IMR-90 (cell line): ENCODE data around the gene SSH2. TPM values are rescaled to one million over a fixed set of nuclear protein-coding genes. Genes with fewer than 3 reads are reported as not detected.

ENCODE experiments used
- ATAC-seq: fragments of 200-7000 bp; cut with Tn5 transposase; 2 replicates; pipeline ENCODE4 v1.9.1; 2020; ENCODE audit warnings: low read depth, mild to moderate bottlenecking, moderate library complexity
- BruUV-seq: library from RNA; stranded (reverse); fragments of 400-500 nt; replicated peaks from 2 replicates; lab custom pipeline; 2021; lab: Mats Ljungman, UMichigan
- CTCF ChIA-PET: fragments of 300-600 bp; formaldehyde crosslinking; extraction: SDS; loops from one replicate; lab custom pipeline; 2021; ENCODE audit warnings: antibody characterized with exemption; lab: Yijun Ruan, JAX
- POLR2A ChIA-PET: fragments of 300-600 bp; sonication (Branson Sonifier 250); formaldehyde crosslinking; loops from one replicate; lab custom pipeline; 2022; ENCODE audit warnings: antibody characterized with exemption; ENCODE audit not compliant: unreplicated experiment; lab: Charles Lee
- DNase-seq: peaks from one replicate; pipeline ENCODE4 v3.0.0; 2013
- H2AFZ ChIP-seq: replicated peaks from 2 replicates; pipeline ENCODE3; 2013; ENCODE audit warnings: low read length, mild to moderate bottlenecking; ENCODE audit not compliant: poor library complexity
- H2AK5ac ChIP-seq: 2 replicates; pipeline ENCODE4 v1.6.1; 2013; ENCODE audit warnings: low read depth, low read length, inconsistent platforms
- H2AK9ac ChIP-seq: replicated peaks from 2 replicates; pipeline ENCODE3; 2013; ENCODE audit warnings: mild to moderate bottlenecking, low read depth, low read length, moderate library complexity; ENCODE audit not compliant: poor library complexity
- H2BK120ac ChIP-seq: 2 replicates; pipeline ENCODE4 v1.6.1; 2013; ENCODE audit warnings: low read depth, low read length, inconsistent platforms
- H2BK15ac ChIP-seq: 3 replicates; pipeline ENCODE4 v1.6.1; 2013; ENCODE audit warnings: low read depth, low read length, inconsistent platforms
- H2BK20ac ChIP-seq: 2 replicates; pipeline ENCODE4 v1.6.1; 2013; ENCODE audit warnings: low read depth, mild to moderate bottlenecking, inconsistent platforms, low read length, moderate library complexity
- H2BK5ac ChIP-seq: 2 replicates; pipeline ENCODE4 v1.6.1; 2013; ENCODE audit warnings: mild to moderate bottlenecking, low read depth, low read length, inconsistent platforms; ENCODE audit not compliant: poor library complexity, severe bottlenecking
- H3K14ac ChIP-seq: replicated peaks from 2 replicates; pipeline ENCODE4 v1.6.1; 2013; ENCODE audit warnings: low read depth, low read length, inconsistent platforms
- H3K18ac ChIP-seq: 2 replicates; pipeline ENCODE4 v1.6.1; 2013; ENCODE audit warnings: low read depth, low read length, control low read depth
- H3K23ac ChIP-seq: 2 replicates; pipeline ENCODE4 v1.6.1; 2013; ENCODE audit warnings: low read depth, low read length, inconsistent platforms
- H3K27ac ChIP-seq: 2 replicates; pipeline ENCODE4 v1.5.1; 2013; ENCODE audit warnings: mild to moderate bottlenecking, control low read depth, low read length; ENCODE audit not compliant: insufficient read depth
- H3K27me3 ChIP-seq: 2 replicates; pipeline ENCODE4 v1.6.1; 2013; ENCODE audit warnings: low read length; ENCODE audit not compliant: control insufficient read depth, insufficient read depth
- H3K36me3 ChIP-seq: 2 replicates; pipeline ENCODE4 v1.6.1; 2013; ENCODE audit warnings: low read length, mixed read lengths; ENCODE audit not compliant: control insufficient read depth, insufficient read depth
- H3K4ac ChIP-seq: 2 replicates; pipeline ENCODE4 v1.6.1; 2013; ENCODE audit warnings: low read depth, low read length, inconsistent platforms
- H3K4me1 ChIP-seq: 2 replicates; pipeline ENCODE4 v1.6.1; 2013; ENCODE audit warnings: low read length, mixed read lengths; ENCODE audit not compliant: control insufficient read depth, insufficient read depth
- H3K4me2 ChIP-seq: 2 replicates; pipeline ENCODE4 v1.6.1; 2013; ENCODE audit warnings: low read depth, mild to moderate bottlenecking, control low read depth, low read length, moderate library complexity
- H3K4me3 ChIP-seq: 2 replicates; pipeline ENCODE4 v1.5.1; 2013; ENCODE audit warnings: low read depth, mild to moderate bottlenecking, control low read depth, low read length, moderate library complexity; ENCODE audit not compliant: insufficient read depth
- H3K56ac ChIP-seq: 2 replicates; pipeline ENCODE4 v1.6.1; 2013; ENCODE audit warnings: low read length, inconsistent platforms; ENCODE audit not compliant: insufficient read depth; ENCODE audit errors: extremely low read depth
- H3K79me1 ChIP-seq, 2 experiments: 2 replicates each; pipeline ENCODE4 v1.6.1; 2013; ENCODE audit warnings: low read length in 2 of 2, inconsistent platforms in 1 of 2, low read depth in 1 of 2
- H3K9ac ChIP-seq: 2 replicates; pipeline ENCODE4 v1.6.1; 2013; ENCODE audit warnings: low read depth, low read length, control low read depth
- H3K9me1 ChIP-seq: 2 replicates; pipeline ENCODE4 v1.6.1; 2013; ENCODE audit warnings: low read length, inconsistent platforms; ENCODE audit not compliant: insufficient read depth
- H3K9me3 ChIP-seq: 2 replicates; pipeline ENCODE4 v1.6.1; 2013; ENCODE audit warnings: low read length; ENCODE audit not compliant: control insufficient read depth, insufficient read depth
- H4K20me1 ChIP-seq: 2 replicates; pipeline ENCODE4 v1.6.1; 2013; ENCODE audit warnings: low read length, inconsistent platforms; ENCODE audit not compliant: insufficient read depth
- H4K5ac ChIP-seq: 2 replicates; pipeline ENCODE4 v1.6.1; 2013; ENCODE audit warnings: mild to moderate bottlenecking, low read depth, low read length, control low read depth
- H4K8ac ChIP-seq, 2 experiments: 2 replicates each; pipeline ENCODE4 v1.6.1; 2013; ENCODE audit warnings: low read depth in 2 of 2, low read length in 2 of 2, control low read depth in 1 of 2, inconsistent platforms in 1 of 2
- H4K91ac ChIP-seq: 2 replicates; pipeline ENCODE4 v1.6.1; 2013; ENCODE audit warnings: low read depth, low read length, inconsistent platforms; ENCODE audit not compliant: insufficient read depth
- BHLHE40 ChIP-seq: fragments of 150-350 bp; IDR thresholded peaks from 2 replicates; pipeline ENCODE4 v1.6.1; 2016; ENCODE audit warnings: mild to moderate bottlenecking, low read depth, low read length
- CEBPB ChIP-seq: IDR thresholded peaks from 2 replicates; pipeline ENCODE4 v1.6.1; 2012; ENCODE audit warnings: low read depth, low read length, improper control_type of control experiment
- CHD1 ChIP-seq: IDR thresholded peaks from 2 replicates; pipeline ENCODE4 v1.6.1; 2012; ENCODE audit warnings: low read depth, low read length, improper control_type of control experiment
- CTCF ChIP-seq: conservative IDR thresholded peaks from 2 replicates; pipeline ENCODE4 v1.5.1; 2012; ENCODE audit warnings: mild to moderate bottlenecking, low read depth, low read length, improper control_type of control experiment
- ELK1 ChIP-seq: fragments of 150-350 bp; IDR thresholded peaks from 2 replicates; pipeline ENCODE4 v1.6.1; 2016; ENCODE audit warnings: low read depth, mild to moderate bottlenecking, low read length, moderate library complexity, borderline replicate concordance
- FOS ChIP-seq: fragments of 150-350 bp; IDR thresholded peaks from 2 replicates; pipeline ENCODE4 v1.6.1; 2016; ENCODE audit warnings: low read depth, low read length
- MAFK ChIP-seq: IDR thresholded peaks from 2 replicates; pipeline ENCODE4 v1.6.1; 2012; ENCODE audit warnings: low read depth, low read length, improper control_type of control experiment
- MAZ ChIP-seq: IDR thresholded peaks from 2 replicates; pipeline ENCODE4 v1.6.1; 2012; ENCODE audit warnings: low read depth, mild to moderate bottlenecking, low read length, improper control_type of control experiment, moderate library complexity, borderline replicate concordance
- MXI1 ChIP-seq: IDR thresholded peaks from 2 replicates; pipeline ENCODE4 v1.6.1; 2012; ENCODE audit warnings: low read depth, mild to moderate bottlenecking, low read length, moderate library complexity, borderline replicate concordance
- NFE2L2 ChIP-seq: fragments of 150-350 bp; IDR thresholded peaks from 2 replicates; pipeline ENCODE4 v1.6.1; 2016; ENCODE audit warnings: low read depth, mild to moderate bottlenecking, low read length
- POLR2A ChIP-seq: IDR thresholded peaks from 2 replicates; pipeline ENCODE4 v1.6.1; 2012; ENCODE audit warnings: mild to moderate bottlenecking, low read depth, low read length
- RAD21 ChIP-seq: IDR thresholded peaks from 2 replicates; pipeline ENCODE4 v1.6.1; 2012; ENCODE audit warnings: low read length, improper control_type of control experiment
- RCOR1 ChIP-seq: IDR thresholded peaks from 2 replicates; pipeline ENCODE4 v1.6.1; 2012; ENCODE audit warnings: mild to moderate bottlenecking, low read length, improper control_type of control experiment; ENCODE audit not compliant: insufficient replicate concordance
- RFX5 ChIP-seq: IDR thresholded peaks from 2 replicates; pipeline ENCODE4 v1.8.0; 2012; ENCODE audit warnings: low read depth, mild to moderate bottlenecking, low read length, moderate library complexity
- SMC3 ChIP-seq: fragments of 150-350 bp; IDR thresholded peaks from 2 replicates; pipeline ENCODE4 v1.6.1; 2016; ENCODE audit warnings: low read depth, mild to moderate bottlenecking, antibody characterized with exemption, low read length, moderate library complexity
- USF2 ChIP-seq: fragments of 150-350 bp; IDR thresholded peaks from 2 replicates; pipeline ENCODE4 v1.6.1; 2017; ENCODE audit warnings: mild to moderate bottlenecking, antibody characterized with exemption, low read length, low read depth
- WGBS, 2 experiments: methylation state at CpG; one replicate each; pipeline versions ENCODE4 v1.1.5 to v1.1.7; 2013; ENCODE audit warnings: missing lambda C conversion rate in 2 of 2; ENCODE audit not compliant: insufficient read length in 1 of 2; ENCODE audit errors: extremely low coverage in 2 of 2; 5-methylcytosine and 5-hydroxymethylcytosine counted together
- dilution Hi-C: fragments of 300-500 bp; cut with HindIII; formaldehyde crosslinking; loops from one replicate; pipeline ENCODE4 v1.14.3; 2018; ENCODE audit warnings: low sequenced_read_pairs; ENCODE audit not compliant: unreplicated experiment
- in situ Hi-C: fragments of 300-500 bp; cut with MboI; formaldehyde crosslinking; loops from 3 replicates; pipeline ENCODE4 v1.14.3; 2019; ENCODE audit warnings: low sequenced_read_pairs, inconsistent platforms, mixed read lengths
- intact Hi-C: fragments of 100-400 bp; cut with micrococcal nuclease; formaldehyde crosslinking; loops from 2 replicates; pipeline ENCODE4 v1.10.0; 2022
- polyA plus RNA-seq, 3 experiments: library from polyadenylated mRNA; depleted of rRNA; stranded (reverse); fragments of >200 nt; gene quantifications; 2 replicates each; pipeline ENCODE4 v1.2.3, GENCODE V29; 2012; ENCODE audit warnings: low replicate concordance in 1 of 3
- total RNA-seq: library from RNA; depleted of rRNA; stranded (reverse); fragments of >200 nt; gene quantifications from 2 replicates; pipeline ENCODE4 v1.2.3, GENCODE V29; 2012

The SSH2 gene
- total and polyA plus RNA-seq, 2 of the 4 experiments (the other 2 are of a cell fraction), result 9.3 TPM

GRCh38 chr17:29587591-29587990, 342.4 kb downstream of the SSH2 start:
- Histone ChIP-seq H3K4me3 (no peak overlapping the region), H2BK5ac (no peak overlapping the region), H2BK120ac (no peak overlapping the region), H3K36me3 (peaks cover 8% of the 10 kb centered on the region), H3K9ac (peak overlapping the region; percentile 30; the same call in 1 of the 2 replicates), H4K5ac (no peak overlapping the region), H2AK5ac (peak overlapping the region; percentile 17), H3K79me1 (peaks cover 38 to 75% of the 10 kb centered on the region in 2 experiments), H3K27ac (peak overlapping the region; percentile 59; the same call in 1 of the 2 replicates), H3K4ac (peak overlapping the region; percentile 77), H2BK15ac (no peak overlapping the region), H3K9me1 (peaks cover 26% of the 10 kb centered on the region), H4K8ac (no peak overlapping the region), H3K23ac (peak overlapping the region; percentile 72; the same call in 1 of the 2 replicates), H2AFZ (peak overlapping the region; percentile 54), H3K56ac (no peak overlapping the region), H4K20me1 (peaks cover 65% of the 10 kb centered on the region), H3K27me3 (no peaks in the 10 kb centered on the region), H2BK20ac (no peak overlapping the region), H3K18ac (no peak overlapping the region), H3K4me2 (peak overlapping the region; percentile 92), H2AK9ac (peak overlapping the region; percentile 93), H3K9me3 (no peaks in the 10 kb centered on the region), H3K14ac (no peak overlapping the region; the same call in none of the 2 replicates), H3K4me1 (peaks cover 44% of the 10 kb centered on the region), H4K91ac (no peak overlapping the region)
- intact Hi-C loops, result no loop called here
- TF ChIP-seq USF2 (no peak), CHD1 (no peak), ELK1 (no peak), POLR2A (no peak), CEBPB (no peak), MXI1 (no peak), RCOR1 (no peak), RAD21 (no peak), FOS (no peak), MAZ (no peak), RFX5 (no peak), CTCF (no peak), BHLHE40 (no peak), NFE2L2 (no peak), MAFK (no peak), SMC3 (no peak)
- ChIA-PET POLR2A (no interaction called here), CTCF (no interaction called here)
- BruUV-seq, result no TSS peak
- WGBS, 2 experiments, result no CpG with 5 or more reads among the region's 6 CpGs
- DNase-seq, result no peak
- no peak for ATAC-seq
- in situ Hi-C loops, result no loop called here
- dilution Hi-C loops, result no loop called here
